HepG2 (cell line): ENCODE results near the gene TKFC. TPM values are rescaled to one million over a fixed set of nuclear protein-coding genes. Genes with fewer than 3 reads are reported as not detected.

ENCODE experiments used
- AKNA ChIP-seq: sonication (generic); formaldehyde crosslinking; IDR thresholded peaks from 2 replicates; pipeline ENCODE4 v1.4.0; 2020; ENCODE audit warnings: missing genetic modification reagents, borderline replicate concordance
- CBX1 ChIP-seq: IDR thresholded peaks from one replicate; pipeline ENCODE4 v1.6.1; 2016; ENCODE audit warnings: antibody characterized with exemption, low read depth
- CEBPG ChIP-seq: IDR thresholded peaks from 2 replicates; pipeline ENCODE4 v1.6.1; 2016
- GLI4 ChIP-seq: sonication (generic); formaldehyde crosslinking; IDR thresholded peaks from 2 replicates; pipeline ENCODE4 v1.5.1; 2020; ENCODE audit warnings: missing genetic modification reagents, mild to moderate bottlenecking, moderate library complexity, borderline replicate concordance
- GPN1 ChIP-seq: sonication (generic); formaldehyde crosslinking; IDR thresholded peaks from 2 replicates; pipeline ENCODE4 v1.5.1; 2020; ENCODE audit warnings: missing genetic modification reagents, borderline replicate concordance
- HOXA5 ChIP-seq: sonication (generic); formaldehyde crosslinking; IDR thresholded peaks from 2 replicates; pipeline ENCODE4 v1.4.0; 2020; ENCODE audit warnings: missing genetic modification reagents
- PBX3 ChIP-seq: sonication (generic); formaldehyde crosslinking; IDR thresholded peaks from 2 replicates; pipeline ENCODE4 v1.8.1; 2023; ENCODE audit warnings: missing genetic modification reagents, inconsistent platforms, borderline replicate concordance
- RAD51 ChIP-seq: fragments of 450-650 bp; IDR thresholded peaks from 2 replicates; pipeline ENCODE4 v1.6.1; 2016; ENCODE audit warnings: borderline replicate concordance
- SNAI1 ChIP-seq: sonication (generic); formaldehyde crosslinking; IDR thresholded peaks from 2 replicates; pipeline ENCODE4 v1.5.0; 2020; ENCODE audit warnings: mild to moderate bottlenecking, missing genetic modification reagents, borderline replicate concordance
- SP140L ChIP-seq: sonication (generic); formaldehyde crosslinking; IDR thresholded peaks from 2 replicates; pipeline ENCODE4 v1.4.0; 2020; ENCODE audit warnings: missing genetic modification reagents, borderline replicate concordance
- SRSF1 ChIP-seq: fragments of 200-400 bp; formaldehyde crosslinking; optimal IDR thresholded peaks from 2 replicates; pipeline ENCODE3; 2017; ENCODE audit warnings: mild to moderate bottlenecking, low read depth, low read length, moderate library complexity
- ZBTB49 ChIP-seq: sonication (generic); formaldehyde crosslinking; IDR thresholded peaks from 2 replicates; pipeline ENCODE4 v1.4.0; 2020; ENCODE audit warnings: missing genetic modification reagents, borderline replicate concordance
- ZNF224 ChIP-seq: sonication (generic); formaldehyde crosslinking; IDR thresholded peaks from 2 replicates; pipeline ENCODE4 v1.5.0; 2020; ENCODE audit warnings: mild to moderate bottlenecking, missing genetic modification reagents
- ZNF605 ChIP-seq: sonication (generic); formaldehyde crosslinking; IDR thresholded peaks from 2 replicates; pipeline ENCODE4 v1.8.0; 2022; ENCODE audit warnings: mild to moderate bottlenecking, missing genetic modification reagents
- ZNF720 ChIP-seq: sonication (generic); formaldehyde crosslinking; IDR thresholded peaks from 2 replicates; pipeline ENCODE4 v1.4.0; 2020; ENCODE audit warnings: missing genetic modification reagents
- ZNF75D ChIP-seq: sonication (generic); formaldehyde crosslinking; IDR thresholded peaks from 2 replicates; pipeline ENCODE4 v1.8.1; 2023; ENCODE audit warnings: missing genetic modification reagents, mild to moderate bottlenecking, borderline replicate concordance
- ZNF816 ChIP-seq: sonication (generic); formaldehyde crosslinking; IDR thresholded peaks from 2 replicates; pipeline ENCODE4 v1.8.0; 2022; ENCODE audit warnings: missing genetic modification reagents, mild to moderate bottlenecking, borderline replicate concordance
- ZNF839 ChIP-seq: sonication (generic); formaldehyde crosslinking; IDR thresholded peaks from 2 replicates; pipeline ENCODE4 v1.4.0; 2020; ENCODE audit warnings: missing genetic modification reagents, mild to moderate bottlenecking, borderline replicate concordance
- ZSCAN20 ChIP-seq: sonication (generic); formaldehyde crosslinking; IDR thresholded peaks from 2 replicates; pipeline ENCODE4 v1.4.0; 2020; ENCODE audit warnings: missing genetic modification reagents, mild to moderate bottlenecking, borderline replicate concordance
- polyA plus RNA-seq, 8 experiments: library from polyadenylated mRNA; depleted of rRNA in 3 of 8; stranded (reverse) in 7 of 8; unstranded in 1 of 8; fragments of >200 nt; fragmentation: Illumina TruSeq in 4 of 8; extraction: Trizol in 4 of 8; gene quantifications; 2 replicates each; pipeline versions ENCODE4 v1.2.1 to v1.2.3, GENCODE V29; 2011 to 2016; ENCODE audit warnings: low read depth in 4 of 8, missing spikeins in 1 of 8, mixed read lengths in 1 of 8; ENCODE audit not compliant: insufficient read depth in 1 of 8
- total RNA-seq, 5 experiments: library from RNA; depleted of rRNA; stranded (reverse); fragments of >200 nt; fragmentation: Illumina TruSeq; extraction: Trizol; gene quantifications; 2 replicates each; pipeline ENCODE4 v1.2.3, GENCODE V29; 2016; ENCODE audit warnings: low read depth in 1 of 5

Gene TKFC
- total and polyA plus RNA-seq, 2 of the 13 experiments (the other 11 are each of a cell fraction or from before 2014, with no cell fraction given): 147 to 197 TPM

DNA sequence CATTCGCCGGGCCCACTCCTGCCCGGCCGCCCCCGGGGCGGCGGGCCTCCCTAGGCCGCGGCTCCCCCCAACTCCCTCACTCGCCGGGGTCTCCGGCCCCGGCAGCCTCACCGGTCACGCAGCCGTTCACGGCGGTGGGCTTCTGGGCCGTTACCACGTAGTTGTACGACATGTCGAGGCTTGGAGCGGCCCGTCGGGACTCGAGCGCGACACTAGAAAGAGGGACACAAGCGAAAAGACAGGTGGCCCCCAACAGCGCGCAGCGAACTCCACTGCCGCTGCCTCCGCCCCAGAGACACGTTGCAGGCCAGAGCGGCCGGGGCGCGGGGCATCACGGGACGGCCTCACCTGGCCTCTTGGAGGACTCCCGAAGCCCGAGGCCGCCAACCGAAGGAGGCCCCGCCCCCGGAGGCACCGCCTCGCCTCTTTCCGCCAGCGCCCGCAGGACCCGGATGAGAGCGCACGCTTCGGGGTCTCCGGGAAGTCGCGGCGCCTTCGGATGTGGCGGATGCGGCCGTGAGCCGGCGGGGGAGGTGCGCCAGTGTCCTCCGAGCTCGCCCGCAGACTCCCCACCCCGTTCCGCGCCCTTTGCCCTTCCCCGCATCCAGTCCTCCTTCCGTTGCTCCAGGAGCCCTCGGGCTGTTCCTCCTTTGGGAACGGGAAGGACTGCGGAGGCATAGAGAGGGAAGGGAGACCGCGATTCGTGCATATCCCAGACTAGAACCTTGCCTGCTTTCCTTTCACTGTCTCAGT lies at the start of gene TKFC, which contains the start of gene DDB1 (continued):
- TF ChIP-seq AKNA (CRISPR knock-in tag) (no peak), ZBTB49 (CRISPR knock-in tag) (no peak; the same call in 1 of the 2 replicates), ZNF720 (CRISPR knock-in tag) (no peak), ZNF75D (CRISPR knock-in tag) (0 out of 2 replicates have a peak, but pooled peaks have one; percentile 32), SNAI1 (CRISPR knock-in tag) (0 out of 2 replicates have a peak, but pooled peaks have one; percentile 51), CBX1 (no peak), GLI4 (0 out of 2 replicates have a peak, but pooled peaks have one; percentile 79), CEBPG (no peak; the same call in 1 of the 2 replicates), ZNF605 (CRISPR knock-in tag) (peak; percentile 87), RAD51 (no peak), SRSF1 (peak; percentile 60), HOXA5 (CRISPR knock-in tag) (peak; percentile 64), ZSCAN20 (CRISPR knock-in tag) (peak; percentile 89; the same call in 1 of the 2 replicates), ZNF839 (CRISPR knock-in tag) (no peak), PBX3 (CRISPR knock-in tag) (no peak), ZNF224 (CRISPR knock-in tag) (0 out of 2 replicates have a peak, but pooled peaks have one; percentile 36), GPN1 (CRISPR knock-in tag) (no peak), SP140L (peak; percentile 24; the same call in 1 of the 2 replicates), ZNF816 (0 out of 2 replicates have a peak, but pooled peaks have one; percentile 68)
